ENCODE measurements around the gene KIFC3. TPM values are rescaled to one million over a fixed set of nuclear protein-coding genes. Genes with fewer than 3 reads are reported as not detected.
A peak's percentile ranks its signal among the peaks of the same experiment; 100 is the strongest.

Gene KIFC3
- total and polyA plus RNA-seq, 2 of the 13 experiments (the other 11 are each of a cell fraction or from before 2014, with no cell fraction given) = 42.1 to 45.3 TPM

GRCh38 chr16:57829969-57830360, 27.7 kb upstream of the KIFC3 start (continued):
- TF ChIP-seq EED (CRISPR knock-in tag; IDR thresholded peaks at IDR 0.05) (no peak), NFRKB (IDR thresholded peaks at IDR 0.05) (no peak), HNF1A (IDR thresholded peaks at IDR 0.05; ENCODE audit: low read depth) (no peak), HNF1A (CRISPR knock-in tag; IDR thresholded peaks at IDR 0.05; ENCODE audit: borderline replicate concordance) (0 out of 2 replicates have a peak, but pooled peaks have one; percentile 3), ZNF768 (CRISPR knock-in tag; IDR thresholded peaks at IDR 0.05) (peak; percentile 92), ONECUT2 (CRISPR knock-in tag; IDR thresholded peaks at IDR 0.05) (no peak), ZMYM3 (CRISPR knock-in tag; IDR thresholded peaks at IDR 0.05) (peak; percentile 78), HIC2 (CRISPR knock-in tag; IDR thresholded peaks at IDR 0.05; ENCODE audit: low read depth) (no peak), MLLT10 (CRISPR knock-in tag; IDR thresholded peaks at IDR 0.05) (no peak), TFAP4 (IDR thresholded peaks at IDR 0.05; ENCODE audit: borderline replicate concordance, low read depth) (no peak), ZNF513 (CRISPR knock-in tag; conservative IDR thresholded peaks at IDR 0.05) (no peak), LBX2 (CRISPR knock-in tag; IDR thresholded peaks at IDR 0.05; ENCODE audit: borderline replicate concordance) (no peak), PRDM4 (CRISPR knock-in tag; IDR thresholded peaks at IDR 0.05; ENCODE audit: borderline replicate concordance) (no peak), MEF2D (CRISPR knock-in tag; IDR thresholded peaks at IDR 0.05) (no peak), EZH2 (conservative IDR thresholded peaks at IDR 0.05; ENCODE audit: low read depth, low read length) (no peak), TEF (CRISPR knock-in tag; IDR thresholded peaks at IDR 0.05) (no peak)

Measured in HepG2 (cell line).